Neural cell (in vitro differentiated cells): ENCODE data around the gene NPAS3. TPM values are rescaled to one million over a fixed set of nuclear protein-coding genes. Genes with fewer than 3 reads are reported as not detected.

Experiments used
- H2AFZ ChIP-seq: fragments of 200-600, 300-800 bp; sonication (generic), shearing (Covaris generic); 2 replicates; pipeline ENCODE4 v1.6.0; 2014; ENCODE audit warnings: low read depth, mild to moderate bottlenecking, antibody characterized with exemption, low read length, moderate library complexity
- H3F3A ChIP-seq: fragments of 200-600 bp; shearing (Covaris generic); 2 replicates; pipeline ENCODE4 v1.6.1; 2016; ENCODE audit warnings: mild to moderate bottlenecking, moderate library complexity, mixed read lengths, antibody characterized with exemption, low read length; ENCODE audit not compliant: insufficient read depth, poor library complexity, severe bottlenecking
- H3K27ac ChIP-seq: fragments of 200-600, 300-800 bp; sonication (generic), shearing (Covaris generic); 2 replicates; pipeline ENCODE4 v1.5.1; 2014; ENCODE audit warnings: mild to moderate bottlenecking, low read length, moderate library complexity
- H3K27me3 ChIP-seq: fragments of 300-800, 200-600 bp; sonication (generic), shearing (Covaris generic); 2 replicates; pipeline ENCODE4 v1.6.0; 2014; ENCODE audit warnings: mild to moderate bottlenecking, low read depth, low read length, moderate library complexity; ENCODE audit not compliant: insufficient read depth
- H3K36me3 ChIP-seq: fragments of 300-800, 200-600 bp; sonication (generic), shearing (Covaris generic); 2 replicates; pipeline ENCODE4 v1.5.1; 2014; ENCODE audit warnings: mild to moderate bottlenecking, antibody characterized with exemption, low read length, moderate library complexity; ENCODE audit not compliant: insufficient read depth
- H3K4me2 ChIP-seq: fragments of 300-800, 200-600 bp; sonication (generic), shearing (Covaris generic); 2 replicates; pipeline ENCODE4 v1.6.0; 2014; ENCODE audit warnings: mild to moderate bottlenecking, low read length
- H3K4me3 ChIP-seq: fragments of 300-800, 200-600 bp; sonication (generic), shearing (Covaris generic); 2 replicates; pipeline ENCODE4 v1.5.1; 2014; ENCODE audit warnings: mild to moderate bottlenecking, low read length, moderate library complexity
- H3K79me2 ChIP-seq: fragments of 200-600 bp; shearing (Covaris generic); replicated peaks from 2 replicates; pipeline ENCODE4 v1.6.0; 2014; ENCODE audit warnings: mild to moderate bottlenecking, low read length, moderate library complexity; ENCODE audit not compliant: insufficient read depth
- H3K9ac ChIP-seq: fragments of 300-800, 200-600 bp; sonication (generic), shearing (Covaris generic); 2 replicates; pipeline ENCODE4 v1.6.1; 2016; ENCODE audit warnings: mild to moderate bottlenecking, low read length, mixed read lengths
- H3K9me2 ChIP-seq: fragments of 200-600 bp; shearing (Covaris generic); 2 replicates; pipeline ENCODE4 v1.6.1; 2016; ENCODE audit warnings: mild to moderate bottlenecking, low read length, mixed read lengths; ENCODE audit not compliant: insufficient read depth
- H3K9me3 ChIP-seq: fragments of 200-600, 300-800 bp; sonication (generic), shearing (Covaris generic); 2 replicates; pipeline ENCODE4 v1.6.1; 2016; ENCODE audit warnings: mild to moderate bottlenecking, mixed run types, low read length, moderate library complexity, mixed read lengths
- H4K20me1 ChIP-seq: fragments of 200-600 bp; shearing (Covaris generic); 2 replicates; pipeline ENCODE4 v1.6.1; 2016; ENCODE audit warnings: mild to moderate bottlenecking, mixed run types; ENCODE audit not compliant: insufficient read depth
- EP300 ChIP-seq: fragments of 450-650 bp; conservative IDR thresholded peaks from 2 replicates; pipeline ENCODE4 v1.6.1; 2014; ENCODE audit warnings: antibody characterized with exemption, mild to moderate bottlenecking, moderate library complexity; ENCODE audit not compliant: poor library complexity, severe bottlenecking
- EZH2 ChIP-seq: fragments of 200-600, 300-800 bp; shearing (Covaris generic), sonication (generic); IDR thresholded peaks from 2 replicates; pipeline ENCODE4 v1.6.1; 2014; ENCODE audit warnings: antibody characterized with exemption, low read length, borderline replicate concordance, mild to moderate bottlenecking; ENCODE audit not compliant: insufficient read depth, poor library complexity, severe bottlenecking
- MXI1 ChIP-seq: fragments of 450-650 bp; conservative IDR thresholded peaks from 2 replicates; pipeline ENCODE4 v1.6.1; 2014; ENCODE audit warnings: antibody characterized with exemption, mild to moderate bottlenecking; ENCODE audit not compliant: poor library complexity, severe bottlenecking
- POLR2AphosphoS5 ChIP-seq: IDR thresholded peaks from 2 replicates; pipeline ENCODE4 v1.6.1; 2012
- RAD21 ChIP-seq: fragments of 450-650 bp; conservative IDR thresholded peaks from 2 replicates; pipeline ENCODE4 v1.6.1; 2014; ENCODE audit warnings: antibody characterized with exemption, mild to moderate bottlenecking, moderate library complexity
- SMC3 ChIP-seq: fragments of 450-650 bp; conservative IDR thresholded peaks from 2 replicates; pipeline ENCODE4 v1.6.1; 2014; ENCODE audit warnings: antibody characterized with exemption, mild to moderate bottlenecking, moderate library complexity; ENCODE audit not compliant: poor library complexity
- TAF1 ChIP-seq: IDR thresholded peaks from 2 replicates; pipeline ENCODE4 v1.6.1; 2012; ENCODE audit warnings: low read depth
- polyA plus RNA-seq: library from polyadenylated mRNA; depleted of rRNA; stranded (reverse); fragments of >200 nt; gene quantifications from 2 replicates; pipeline ENCODE4 v1.2.3, GENCODE V29; 2014
- TF ChIP-seq, protein P1 (sequence below): IDR thresholded peaks from 2 replicates; pipeline ENCODE4 v1.6.1; 2012; ENCODE audit warnings: borderline replicate concordance
- TF ChIP-seq, protein P2 (sequence below): fragments of 450-650 bp; IDR thresholded peaks from 2 replicates; pipeline ENCODE4 v1.5.1; 2014; ENCODE audit warnings: antibody characterized with exemption, mild to moderate bottlenecking, moderate library complexity; ENCODE audit not compliant: poor library complexity, severe bottlenecking

NPAS3 gene
- polyA plus RNA-seq, 1 donor from 2014 or later: 1.3 TPM

DNA sequence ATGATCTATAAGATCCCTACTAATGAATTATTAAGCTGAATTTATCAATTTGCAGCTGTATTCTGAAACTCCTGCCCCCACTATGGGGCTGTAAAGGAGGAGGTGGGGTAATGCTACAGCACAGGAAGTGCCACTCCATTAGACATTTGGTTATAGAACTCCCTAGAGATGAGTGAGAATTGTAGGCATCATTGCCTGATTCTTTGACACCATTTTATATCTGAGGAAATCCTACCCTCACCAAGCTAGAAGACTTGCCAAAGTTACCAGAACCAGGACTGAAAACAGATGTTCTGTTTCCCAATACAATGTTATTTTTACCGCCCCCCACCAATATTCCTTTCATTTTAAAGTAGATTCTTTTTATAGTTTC lies 829.8 kb downstream of the NPAS3 start:
- H3K79me2 ChIP-seq: no peaks in the 10 kb centered on the region
- no peaks in the 10 kb centered on the region for H3K36me3 ChIP-seq
- H3K27ac ChIP-seq: no peak overlapping the region
- no peak overlapping the region for H3K4me2 ChIP-seq
- no peak overlapping the region for H3K9ac ChIP-seq
- no peaks in the 10 kb centered on the region for H3F3A ChIP-seq
- no peaks in the 10 kb centered on the region for H4K20me1 ChIP-seq
- no peaks in the 10 kb centered on the region for H3K9me2 ChIP-seq
- H2AFZ ChIP-seq: no peak overlapping the region
- TF ChIP-seq TAF1: no peak
- TF ChIP-seq, protein P1, sequence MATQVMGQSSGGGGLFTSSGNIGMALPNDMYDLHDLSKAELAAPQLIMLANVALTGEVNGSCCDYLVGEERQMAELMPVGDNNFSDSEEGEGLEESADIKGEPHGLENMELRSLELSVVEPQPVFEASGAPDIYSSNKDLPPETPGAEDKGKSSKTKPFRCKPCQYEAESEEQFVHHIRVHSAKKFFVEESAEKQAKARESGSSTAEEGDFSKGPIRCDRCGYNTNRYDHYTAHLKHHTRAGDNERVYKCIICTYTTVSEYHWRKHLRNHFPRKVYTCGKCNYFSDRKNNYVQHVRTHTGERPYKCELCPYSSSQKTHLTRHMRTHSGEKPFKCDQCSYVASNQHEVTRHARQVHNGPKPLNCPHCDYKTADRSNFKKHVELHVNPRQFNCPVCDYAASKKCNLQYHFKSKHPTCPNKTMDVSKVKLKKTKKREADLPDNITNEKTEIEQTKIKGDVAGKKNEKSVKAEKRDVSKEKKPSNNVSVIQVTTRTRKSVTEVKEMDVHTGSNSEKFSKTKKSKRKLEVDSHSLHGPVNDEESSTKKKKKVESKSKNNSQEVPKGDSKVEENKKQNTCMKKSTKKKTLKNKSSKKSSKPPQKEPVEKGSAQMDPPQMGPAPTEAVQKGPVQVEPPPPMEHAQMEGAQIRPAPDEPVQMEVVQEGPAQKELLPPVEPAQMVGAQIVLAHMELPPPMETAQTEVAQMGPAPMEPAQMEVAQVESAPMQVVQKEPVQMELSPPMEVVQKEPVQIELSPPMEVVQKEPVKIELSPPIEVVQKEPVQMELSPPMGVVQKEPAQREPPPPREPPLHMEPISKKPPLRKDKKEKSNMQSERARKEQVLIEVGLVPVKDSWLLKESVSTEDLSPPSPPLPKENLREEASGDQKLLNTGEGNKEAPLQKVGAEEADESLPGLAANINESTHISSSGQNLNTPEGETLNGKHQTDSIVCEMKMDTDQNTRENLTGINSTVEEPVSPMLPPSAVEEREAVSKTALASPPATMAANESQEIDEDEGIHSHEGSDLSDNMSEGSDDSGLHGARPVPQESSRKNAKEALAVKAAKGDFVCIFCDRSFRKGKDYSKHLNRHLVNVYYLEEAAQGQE: no peak
- no peak for TF ChIP-seq RAD21
- TF ChIP-seq EP300: no peak
- no peak for TF ChIP-seq SMC3
- no peak for TF ChIP-seq MXI1
- TF ChIP-seq, protein P2, sequence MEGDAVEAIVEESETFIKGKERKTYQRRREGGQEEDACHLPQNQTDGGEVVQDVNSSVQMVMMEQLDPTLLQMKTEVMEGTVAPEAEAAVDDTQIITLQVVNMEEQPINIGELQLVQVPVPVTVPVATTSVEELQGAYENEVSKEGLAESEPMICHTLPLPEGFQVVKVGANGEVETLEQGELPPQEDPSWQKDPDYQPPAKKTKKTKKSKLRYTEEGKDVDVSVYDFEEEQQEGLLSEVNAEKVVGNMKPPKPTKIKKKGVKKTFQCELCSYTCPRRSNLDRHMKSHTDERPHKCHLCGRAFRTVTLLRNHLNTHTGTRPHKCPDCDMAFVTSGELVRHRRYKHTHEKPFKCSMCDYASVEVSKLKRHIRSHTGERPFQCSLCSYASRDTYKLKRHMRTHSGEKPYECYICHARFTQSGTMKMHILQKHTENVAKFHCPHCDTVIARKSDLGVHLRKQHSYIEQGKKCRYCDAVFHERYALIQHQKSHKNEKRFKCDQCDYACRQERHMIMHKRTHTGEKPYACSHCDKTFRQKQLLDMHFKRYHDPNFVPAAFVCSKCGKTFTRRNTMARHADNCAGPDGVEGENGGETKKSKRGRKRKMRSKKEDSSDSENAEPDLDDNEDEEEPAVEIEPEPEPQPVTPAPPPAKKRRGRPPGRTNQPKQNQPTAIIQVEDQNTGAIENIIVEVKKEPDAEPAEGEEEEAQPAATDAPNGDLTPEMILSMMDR: no peak
- TF ChIP-seq POLR2AphosphoS5: no peak
- no peak for TF ChIP-seq EZH2
- H3K4me3 ChIP-seq: no peak overlapping the region
- H3K27me3 ChIP-seq: no peaks in the 10 kb centered on the region
- no peaks in the 10 kb centered on the region for H3K9me3 ChIP-seq

DNA sequence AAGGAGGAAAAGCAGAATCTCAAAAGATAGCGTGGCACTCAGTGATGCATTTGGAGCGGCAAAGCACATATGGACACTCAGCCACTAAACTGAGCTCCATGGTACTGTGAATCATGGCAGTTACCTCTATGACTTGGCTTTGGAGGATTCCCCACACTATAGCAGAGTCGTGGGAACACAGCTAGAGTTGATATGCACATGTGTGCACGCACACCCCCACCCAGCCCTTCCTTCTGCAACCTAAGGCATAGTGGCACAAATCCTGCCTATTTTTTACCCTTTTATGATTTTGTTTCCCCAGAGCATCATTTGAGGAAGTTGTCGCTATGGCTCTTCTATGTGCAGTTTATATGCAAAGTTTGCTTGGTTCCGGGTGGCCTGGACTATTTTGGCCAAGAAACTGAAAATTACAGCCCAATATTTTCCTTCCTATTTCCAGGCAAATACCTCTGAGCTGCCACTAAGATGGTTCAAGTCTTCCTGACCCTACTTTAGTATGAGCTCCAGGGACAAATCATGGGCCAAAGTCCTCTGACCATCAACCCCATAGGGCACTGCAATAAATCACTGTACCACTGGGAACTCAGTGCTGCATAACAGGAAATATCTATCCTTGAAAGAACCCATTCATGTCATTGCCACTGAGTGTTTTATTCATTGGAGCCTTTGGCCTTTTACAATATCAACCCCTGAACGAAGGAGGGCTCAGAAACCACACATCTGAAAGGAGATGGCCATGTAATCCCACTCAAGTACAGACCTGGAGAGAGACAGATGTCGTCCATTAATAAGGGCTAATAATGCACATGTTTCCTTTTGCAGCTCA lies 834.7 kb downstream of the NPAS3 start:
- no peaks in the 10 kb centered on the region for H4K20me1 ChIP-seq
- H3K9ac ChIP-seq: no peak overlapping the region
- TF ChIP-seq, protein P2: no peak
- H3K9me3 ChIP-seq: no peaks in the 10 kb centered on the region
- H3K36me3 ChIP-seq: no peaks in the 10 kb centered on the region
- H3K27ac ChIP-seq: no peak overlapping the region
- no peak overlapping the region for H3K4me2 ChIP-seq
- no peaks in the 10 kb centered on the region for H3F3A ChIP-seq
- no peaks in the 10 kb centered on the region for H3K9me2 ChIP-seq
- no peak overlapping the region for H2AFZ ChIP-seq
- no peaks in the 10 kb centered on the region for H3K27me3 ChIP-seq
- no peaks in the 10 kb centered on the region for H3K79me2 ChIP-seq
- no peak overlapping the region for H3K4me3 ChIP-seq
